HG02943 (cell line): Measurements from ENCODE around the gene ITPR2.

Experiments used
- ATAC-seq: cut with Tn5 transposase; IDR thresholded peaks from one replicate; pipeline ENCODE4 v1.9.1; 2021; ENCODE audit warnings: mild to moderate bottlenecking, low read depth, moderate library complexity; ENCODE audit not compliant: unreplicated experiment

The ITPR2 gene

GRCh38 chr12:26715232-26715631 lies 117.8 kb downstream of the ITPR2 start:
- no peak for ATAC-seq

DNA sequence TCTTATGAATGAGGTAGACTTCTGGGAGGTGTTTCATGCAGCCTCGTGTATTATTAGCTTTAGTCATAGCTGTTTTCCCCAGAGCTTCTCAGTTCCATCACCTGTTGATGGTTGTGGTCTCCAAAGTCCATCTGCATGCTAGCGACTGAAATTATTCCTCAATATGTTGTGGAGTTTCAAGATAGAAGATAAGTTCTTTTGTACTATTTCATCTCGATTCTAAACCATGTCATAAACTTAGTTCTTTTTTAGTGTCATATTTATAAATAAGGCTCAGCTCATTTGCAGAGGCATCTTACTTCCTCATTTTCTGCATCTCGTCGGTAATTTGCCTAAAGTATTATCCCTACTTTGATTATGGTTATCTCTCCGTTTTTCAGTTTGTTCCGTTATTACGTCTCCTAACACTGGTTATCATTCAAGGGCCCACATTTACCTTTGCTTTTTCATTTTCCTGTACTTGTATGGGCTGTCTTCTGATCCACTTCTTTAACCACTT lies 119.1 kb downstream of the ITPR2 start:
- peak; percentile 59 for ATAC-seq

DNA sequence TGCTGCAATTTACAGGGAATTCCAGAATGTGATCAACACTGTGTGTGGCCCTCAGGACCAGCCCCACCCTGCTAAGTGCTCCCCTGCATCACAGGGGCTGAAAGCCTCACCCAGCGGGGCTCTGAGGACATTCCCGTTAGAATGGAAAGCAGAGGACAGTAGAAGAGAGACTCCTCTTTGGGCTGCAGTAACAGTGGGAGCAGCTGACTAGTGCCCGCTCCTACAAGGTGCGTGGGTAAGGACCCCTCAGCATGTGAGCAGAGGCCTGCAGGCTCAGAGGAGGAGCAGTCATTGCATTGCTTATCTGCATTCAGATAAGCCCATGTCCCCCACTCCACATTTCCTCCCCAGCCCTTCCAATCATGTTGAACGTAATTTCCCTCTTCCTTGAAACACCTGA lies 120.1 kb downstream of the ITPR2 start:
- ATAC-seq, result no peak

- no peak for ATAC-seq
Measured at GRCh38 chr12:26711569-26711968, 121.4 kb downstream of the ITPR2 start.

DNA sequence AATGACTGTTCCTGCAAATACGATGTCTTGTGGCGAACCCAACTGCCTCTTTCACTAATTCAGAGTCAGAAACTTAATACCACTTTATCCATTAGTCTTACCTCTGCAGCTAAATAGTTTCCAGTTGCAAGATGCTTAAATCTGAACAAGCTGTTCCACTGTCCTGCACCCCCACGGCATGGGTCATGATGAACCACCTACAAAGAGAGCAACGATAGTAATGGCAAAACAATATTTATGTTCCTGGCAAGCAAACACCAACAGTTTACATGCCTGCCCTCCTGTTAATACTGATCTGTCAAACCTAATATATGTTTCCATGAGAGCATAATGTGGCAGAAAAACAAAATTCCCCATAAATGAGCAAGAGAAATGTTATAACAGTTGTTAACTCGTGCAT lies 121.9 kb downstream of the ITPR2 start:
- no peak for ATAC-seq

- no peak for ATAC-seq
Measured at GRCh38 chr12:26705851-26706250, 127.1 kb downstream of the ITPR2 start.

DNA sequence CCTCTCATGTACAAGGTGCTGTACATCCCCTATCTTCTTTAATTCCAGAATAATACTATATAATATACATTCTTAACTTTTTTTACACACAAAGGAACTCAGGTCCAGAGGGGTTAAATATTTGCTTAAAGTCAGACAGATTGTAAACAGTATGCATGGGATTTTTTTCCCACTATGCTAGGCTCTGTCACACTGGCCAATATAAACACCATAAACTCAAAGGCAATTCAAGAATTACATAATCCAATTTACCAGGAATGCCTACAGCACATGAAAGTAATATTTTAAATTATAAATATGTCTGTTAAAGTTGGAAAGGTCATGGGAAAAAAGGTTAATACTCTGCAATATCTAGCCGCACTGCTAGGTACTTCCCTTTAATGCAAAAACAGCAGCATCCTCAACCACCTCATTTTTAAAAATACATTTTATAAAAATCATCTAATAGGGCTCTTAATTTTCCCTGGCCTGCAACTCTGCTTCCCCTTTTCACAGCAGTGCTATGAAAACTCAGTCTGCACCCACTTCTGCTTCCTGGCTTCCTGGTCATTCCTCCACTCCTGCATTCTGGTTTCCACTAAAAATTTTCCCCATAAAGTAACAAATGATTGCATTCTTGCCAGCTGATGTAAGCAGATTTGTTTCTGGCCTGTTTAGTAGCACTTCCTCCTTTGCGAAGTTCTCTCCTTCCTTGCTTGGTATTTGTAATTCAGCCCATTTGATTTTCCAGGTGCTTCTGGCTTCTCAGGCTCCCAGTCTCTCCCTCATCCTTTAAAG lies 128.1 kb downstream of the ITPR2 start:
- ATAC-seq, result no peak

DNA sequence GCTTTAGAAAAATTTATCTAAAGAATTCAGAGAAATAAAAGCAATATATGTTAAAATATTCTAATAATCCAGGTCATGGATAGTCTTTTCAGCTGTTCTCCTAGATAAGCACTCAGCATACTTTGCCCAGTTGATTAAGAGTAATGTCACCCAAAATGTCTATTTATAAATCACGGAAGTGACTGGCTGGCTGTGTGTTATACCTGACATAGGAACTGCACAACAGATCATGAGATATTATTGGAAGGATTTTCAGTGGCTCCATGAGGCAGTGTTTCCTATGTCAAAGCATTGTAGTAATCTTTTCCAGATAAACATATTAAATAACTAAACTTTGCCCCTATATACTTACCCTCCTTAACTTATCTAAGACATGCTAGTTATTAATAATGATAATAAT lies 128.8 kb downstream of the ITPR2 start:
- no peak for ATAC-seq

DNA sequence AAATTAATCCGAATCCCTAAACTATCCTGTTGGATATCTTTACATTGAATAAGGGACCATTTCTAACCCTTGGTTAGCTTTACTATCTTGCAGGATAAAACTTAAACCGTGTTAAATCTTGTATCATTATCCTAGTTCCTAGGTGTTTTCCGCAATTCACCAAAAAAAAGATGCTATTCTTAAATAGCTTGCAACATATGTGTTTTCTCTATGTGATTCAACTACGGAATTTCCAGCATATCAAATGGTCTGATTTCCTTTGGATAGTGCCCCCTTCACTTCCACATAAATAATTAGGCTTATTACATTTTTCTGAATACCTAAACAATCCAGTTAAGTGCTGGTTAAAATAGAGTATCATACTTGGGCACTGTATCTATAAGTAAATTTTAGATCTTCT lies 130.3 kb downstream of the ITPR2 start:
- no peak for ATAC-seq

- ATAC-seq, result no peak
Measured at GRCh38 chr12:26701604-26702215, 131.3 kb downstream of the ITPR2 start.

- no peak for ATAC-seq
Measured at GRCh38 chr12:26700430-26700829, 132.6 kb downstream of the ITPR2 start.

GRCh38 chr12:26699237-26699636 lies 133.8 kb downstream of the ITPR2 start:
- no peak for ATAC-seq

DNA sequence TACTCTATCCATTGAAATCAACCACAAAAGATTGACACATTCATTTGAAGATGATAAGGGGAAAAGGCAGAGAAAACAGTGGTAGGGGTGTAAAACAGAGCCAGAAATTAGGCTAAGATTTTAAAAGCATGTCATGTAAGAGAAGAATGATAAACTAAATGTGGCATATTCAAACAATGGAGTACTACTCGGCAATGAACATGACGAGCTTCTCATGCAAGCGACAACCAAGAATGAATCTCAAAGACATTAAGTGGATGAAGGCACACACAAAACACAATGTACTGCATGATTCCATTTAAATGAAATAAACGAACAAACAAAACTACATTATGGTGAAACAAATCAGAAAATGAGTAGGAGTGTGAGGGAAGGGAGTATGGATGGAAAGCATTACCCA lies 134.8 kb downstream of the ITPR2 start:
- ATAC-seq, result no peak

- no peak for ATAC-seq
Measured at GRCh38 chr12:26697217-26697616, 135.8 kb downstream of the ITPR2 start.

DNA sequence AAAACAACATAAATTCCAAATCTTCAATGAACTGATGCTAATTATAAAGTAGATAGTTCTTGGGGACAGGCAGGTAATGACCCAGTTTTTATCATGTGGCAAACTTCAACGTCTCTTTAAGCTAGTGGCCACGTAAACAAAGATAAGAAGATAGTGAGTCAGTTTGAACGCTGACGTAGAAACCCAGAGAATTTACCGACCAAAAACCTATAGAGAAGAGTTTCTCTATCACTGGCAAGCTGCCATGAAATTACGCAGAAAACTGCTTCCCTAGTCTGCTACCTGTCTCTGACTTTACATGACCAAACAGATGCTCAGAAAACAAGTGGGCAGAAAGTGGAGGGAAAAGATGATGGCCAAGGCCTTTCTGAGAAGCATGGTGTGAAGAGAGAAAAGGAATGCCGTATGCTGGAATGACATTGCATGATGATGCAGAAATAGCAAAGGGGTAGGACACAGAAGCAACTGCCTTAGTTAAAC lies 136.3 kb downstream of the ITPR2 start:
- ATAC-seq, result no peak

DNA sequence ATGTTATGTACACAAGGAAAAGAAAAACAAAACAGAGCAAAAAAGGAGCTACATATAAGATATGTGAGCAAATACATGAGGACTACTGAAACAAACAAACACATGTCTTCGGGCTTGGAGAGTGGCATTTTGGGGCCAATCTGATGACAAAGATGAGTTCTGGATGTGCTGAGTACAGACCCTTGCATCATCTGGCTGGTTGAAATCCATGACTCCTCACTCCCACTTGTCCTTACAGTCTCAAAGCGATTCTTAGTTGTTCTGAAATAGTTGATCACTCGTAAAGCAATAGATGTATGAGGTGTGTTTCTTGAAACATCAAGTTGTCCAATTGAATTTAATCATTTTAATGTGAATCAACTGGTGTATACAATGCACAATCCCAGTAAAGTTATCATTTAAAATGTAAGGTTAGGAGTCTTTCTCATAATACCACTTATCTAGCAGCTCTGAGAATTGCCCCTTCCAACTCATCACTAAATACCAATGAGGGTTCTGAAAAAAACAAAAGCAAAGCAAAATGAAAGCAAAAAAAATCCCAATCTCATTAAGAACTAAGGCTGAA lies 136.9 kb downstream of the ITPR2 start:
- ATAC-seq, result no peak

DNA sequence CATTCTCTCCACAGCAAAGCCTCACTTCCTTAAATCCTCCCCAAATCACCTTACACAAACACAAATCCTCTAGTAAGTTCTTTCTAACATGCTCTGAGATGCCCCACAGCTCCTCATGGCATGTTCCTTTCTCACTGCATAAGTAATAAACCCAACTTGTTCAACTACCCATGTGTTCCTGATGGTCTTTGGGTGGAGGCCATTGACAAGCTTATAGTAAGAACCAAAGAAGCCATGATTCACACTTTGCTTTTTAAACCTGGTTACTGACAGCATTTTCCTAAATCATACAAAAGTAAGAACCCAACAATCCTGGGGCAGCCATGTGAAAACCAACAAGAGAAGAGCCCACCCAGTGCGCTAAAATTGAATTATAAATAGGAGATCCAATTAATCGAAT lies 138.6 kb downstream of the ITPR2 start:
- no peak for ATAC-seq

GRCh38 chr12:26692407-26692806 lies 140.6 kb downstream of the ITPR2 start:
- no peak for ATAC-seq

DNA sequence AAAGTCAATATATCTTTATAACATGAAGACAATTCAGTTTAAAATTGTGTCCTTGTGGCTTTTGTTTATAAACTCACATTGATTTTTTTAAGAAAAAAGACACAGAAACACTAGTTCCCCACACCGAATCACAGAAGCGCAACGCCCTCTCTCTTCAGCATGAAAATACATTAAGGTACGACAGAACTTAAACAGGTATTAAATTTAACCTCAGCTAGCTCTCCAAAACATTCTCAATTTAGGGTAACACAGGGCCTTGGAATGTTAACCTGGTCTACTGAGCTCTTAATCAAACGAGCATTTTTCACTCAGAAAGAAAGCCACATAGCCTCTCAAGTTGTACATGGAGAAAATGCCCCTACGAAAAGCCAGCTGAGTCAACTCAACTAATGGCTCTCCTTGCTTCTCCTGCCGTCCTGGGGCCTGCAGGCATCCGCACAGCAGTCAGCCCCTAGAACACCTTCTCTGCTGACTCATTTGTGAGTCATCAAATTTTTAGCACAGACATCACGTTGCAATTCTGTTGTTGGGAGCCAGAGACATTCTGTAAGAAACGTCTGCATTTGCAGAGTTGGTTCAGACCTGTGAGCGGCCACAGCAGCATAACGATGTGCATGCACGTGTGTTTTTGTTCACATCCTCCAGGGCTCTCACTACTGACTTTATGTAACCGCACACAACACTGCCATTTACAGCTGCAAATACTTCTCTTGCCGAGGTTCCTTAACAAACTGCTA lies 141.6 kb downstream of the ITPR2 start:
- ATAC-seq, result no peak

DNA sequence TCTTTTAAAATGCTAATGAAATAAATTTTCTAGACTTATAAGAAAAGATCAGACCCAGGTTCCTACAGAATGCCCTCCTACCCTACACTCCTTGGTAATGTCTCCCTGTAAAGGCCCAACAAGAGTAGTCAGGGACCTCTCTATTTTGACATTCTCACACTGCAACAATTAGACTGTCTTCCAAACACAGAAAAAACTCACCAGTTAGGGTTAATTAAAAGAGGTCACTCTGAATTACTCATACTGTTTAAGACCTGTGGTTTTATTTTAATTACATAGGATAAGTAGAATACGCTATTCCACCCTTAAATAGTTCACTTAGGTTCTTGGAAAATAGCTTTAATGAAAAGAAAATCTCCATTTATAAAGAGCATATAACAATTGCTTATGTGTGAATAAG lies 142.4 kb downstream of the ITPR2 start:
- no peak for ATAC-seq

DNA sequence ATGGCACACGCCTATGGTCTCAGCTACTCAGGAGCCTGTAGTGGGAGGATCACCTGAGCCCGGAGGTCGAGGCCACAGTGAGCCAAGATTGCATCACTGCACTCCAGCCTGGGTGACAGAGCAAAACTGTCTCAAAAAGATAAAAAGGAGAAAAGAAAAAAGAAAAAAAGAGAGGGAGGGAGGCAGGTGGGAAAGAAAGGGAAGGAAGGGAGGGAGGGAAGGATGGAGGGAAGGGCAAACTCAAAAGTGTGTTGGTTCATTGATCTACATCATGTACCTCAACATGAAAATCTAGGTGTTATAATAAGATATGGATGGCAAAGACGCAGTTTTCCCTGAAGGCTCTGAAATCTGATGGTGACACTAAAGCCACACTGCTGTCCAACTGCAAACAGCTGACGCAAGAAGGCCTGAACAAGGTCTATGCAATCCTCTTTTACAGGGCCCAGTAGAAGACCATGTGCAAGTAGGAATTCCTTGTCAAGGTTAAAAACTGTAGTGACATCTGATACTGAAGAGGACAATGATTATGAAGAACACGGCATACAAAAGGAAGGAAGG lies 143.6 kb downstream of the ITPR2 start:
- no peak for ATAC-seq
